Measurements from ENCODE around the gene GBE1.

The GBE1 gene

DNA sequence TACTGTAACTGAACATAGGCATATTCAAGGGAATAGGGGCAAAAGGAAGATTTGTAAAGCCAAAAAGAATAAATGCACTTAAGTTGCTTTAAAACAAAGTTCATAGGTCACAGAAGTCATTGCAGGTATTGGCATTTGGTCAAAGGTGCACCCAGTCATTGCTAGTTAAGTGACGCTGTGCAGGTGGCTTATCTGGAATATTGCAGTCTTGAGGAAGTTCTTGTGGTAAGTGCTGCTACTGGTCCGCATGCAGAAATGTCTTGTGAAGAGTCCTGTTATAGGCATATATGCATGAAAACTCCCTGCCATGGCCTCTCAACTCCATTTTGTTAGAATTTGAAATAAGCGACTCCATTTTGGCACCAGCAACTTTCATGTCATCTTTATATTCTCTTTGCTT lies 293.1 kb downstream of the GBE1 start:
- no peak for DNase-seq (ENCODE audit: low read depth)

DNA sequence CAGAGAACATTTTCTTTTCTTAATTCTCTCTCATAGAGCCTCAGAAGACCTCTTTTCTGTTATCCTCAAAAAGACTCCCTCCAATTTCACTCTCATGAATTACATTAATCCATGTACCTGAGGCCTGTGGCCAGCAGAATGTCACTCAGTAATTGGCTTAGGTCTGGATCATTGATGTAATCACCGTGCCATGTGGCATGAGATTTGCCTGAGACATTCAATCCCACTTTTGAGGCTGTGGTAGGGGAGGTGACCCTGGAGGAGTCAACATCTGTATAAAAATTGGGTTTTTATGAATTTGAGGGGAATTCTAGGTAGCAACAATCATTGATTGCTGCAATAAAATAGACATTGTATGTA lies 295.3 kb downstream of the GBE1 start:
- DNase-seq (ENCODE audit: low read depth) = no peak

- DNase-seq (ENCODE audit: low read depth) = no peak
Measured at GRCh38 chr3:81465510-81466200, 295.8 kb downstream of the GBE1 start.

GRCh38 chr3:81463781-81464180 lies 297.7 kb downstream of the GBE1 start:
- DNase-seq (ENCODE audit: low read depth) = peak; percentile 16

- DNase-seq (ENCODE audit: low read depth) = no peak
Measured at GRCh38 chr3:81462921-81463320, 298.5 kb downstream of the GBE1 start.

- DNase-seq (ENCODE audit: low read depth) = no peak
Measured at GRCh38 chr3:81459733-81460132, 301.7 kb downstream of the GBE1 start.

GRCh38 chr3:81452418-81452817 lies 309.0 kb downstream of the GBE1 start:
- no peak for DNase-seq (ENCODE audit: low read depth)

DNA sequence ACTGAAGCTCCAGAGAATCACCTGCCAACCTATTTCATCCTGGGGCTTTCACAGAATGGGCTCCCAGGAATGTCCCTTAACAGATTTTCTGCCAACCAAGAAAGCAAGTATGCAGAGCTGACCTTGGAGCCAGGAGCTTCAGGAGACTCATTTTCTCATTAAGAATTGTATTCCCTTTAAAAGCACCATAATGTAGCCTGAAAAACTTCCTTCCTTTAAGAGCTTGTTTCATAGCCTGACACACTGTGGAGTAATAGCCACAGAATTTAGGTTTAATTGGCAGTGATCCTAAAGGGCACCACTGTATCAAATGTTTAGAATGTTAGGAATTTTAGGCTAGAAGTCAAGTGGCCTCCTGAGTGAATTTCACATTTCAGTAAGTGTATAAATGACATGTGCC lies 309.8 kb downstream of the GBE1 start:
- DNase-seq (ENCODE audit: low read depth) = peak; percentile 41

GRCh38 chr3:81451140-81451539 lies 310.3 kb downstream of the GBE1 start:
- DNase-seq (ENCODE audit: low read depth) = no peak

GRCh38 chr3:81446806-81447205 lies 314.6 kb downstream of the GBE1 start:
- no peak for DNase-seq (ENCODE audit: low read depth)

DNA sequence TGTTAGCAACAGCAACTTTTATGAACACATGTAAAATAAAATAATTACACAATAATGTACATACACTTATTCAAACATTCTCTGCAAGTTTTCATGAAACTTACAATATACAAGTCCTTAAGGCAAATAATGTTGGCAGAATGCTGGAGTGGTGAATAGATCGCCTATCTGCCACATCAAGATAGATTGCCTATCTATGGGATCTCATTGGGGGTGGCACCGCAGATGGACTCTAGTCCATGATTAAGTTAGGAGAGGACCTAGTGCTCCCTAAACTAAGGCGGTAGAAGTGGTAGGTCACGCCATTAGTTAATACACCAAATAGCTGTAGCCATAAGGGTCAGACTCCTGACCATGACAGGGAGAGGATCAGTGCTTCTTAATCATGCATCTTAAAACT lies 315.7 kb downstream of the GBE1 start:
- no peak for DNase-seq (ENCODE audit: low read depth)

- DNase-seq (ENCODE audit: low read depth) = no peak
Measured at GRCh38 chr3:81444817-81445460, 316.5 kb downstream of the GBE1 start.

DNA sequence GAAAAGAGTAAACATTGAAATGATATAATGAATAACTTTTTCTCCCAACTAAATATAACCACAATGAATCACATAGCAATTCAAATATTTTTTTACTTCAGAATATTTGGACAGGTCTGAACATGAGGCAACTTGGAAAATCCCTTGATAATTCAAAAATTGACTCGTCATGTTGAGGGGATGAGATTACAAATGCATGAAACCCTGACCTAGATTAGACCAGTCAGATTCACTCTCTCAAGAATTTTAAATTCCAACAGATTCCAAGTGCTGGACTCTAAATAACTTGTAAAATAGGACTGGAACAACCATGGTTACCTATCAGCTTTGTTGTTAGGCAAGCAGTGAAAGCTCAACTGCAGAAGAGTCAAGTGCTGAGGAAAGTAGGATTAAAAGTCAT lies 317.5 kb downstream of the GBE1 start:
- DNase-seq (ENCODE audit: low read depth) = peak; percentile 76

DNA sequence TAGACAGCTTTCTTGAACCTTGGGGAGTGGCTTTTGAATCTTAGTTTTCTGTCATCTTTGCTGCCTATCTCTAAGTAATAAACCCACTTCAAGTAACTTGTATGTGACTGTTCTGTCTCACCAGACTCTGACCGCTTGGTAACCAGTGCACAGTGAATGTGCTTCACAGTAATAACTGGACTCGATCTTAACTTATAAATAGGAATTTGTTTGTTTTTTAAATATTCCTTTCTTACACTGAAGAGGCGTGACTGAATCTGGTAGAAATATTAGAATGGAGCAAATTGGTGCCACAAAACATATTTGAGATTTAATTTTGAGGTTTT lies 318.0 kb downstream of the GBE1 start:
- no peak for DNase-seq (ENCODE audit: low read depth)

- DNase-seq (ENCODE audit: low read depth) = no peak
Measured at GRCh38 chr3:81442758-81443456, 318.5 kb downstream of the GBE1 start.

GRCh38 chr3:81440661-81441060 lies 320.8 kb downstream of the GBE1 start:
- DNase-seq (ENCODE audit: low read depth) = no peak
